H1 (cell line): Measurements from ENCODE around the gene AGPS. TPM values are rescaled to one million over a fixed set of nuclear protein-coding genes. Genes with fewer than 3 reads are reported as not detected.

ENCODE experiments used
- CTCF ChIA-PET: fragments of 300-600 bp; sonication (Branson Sonifier 250); formaldehyde crosslinking; loops from one replicate; lab custom pipeline; 2021; ENCODE audit not compliant: partially characterized antibody; lab: Charles Lee
- POLR2A ChIA-PET: fragments of 300-600 bp; sonication (Branson Sonifier 250); formaldehyde crosslinking; loops from one replicate; lab custom pipeline; 2021; ENCODE audit warnings: inconsistent platforms; ENCODE audit not compliant: partially characterized antibody; lab: Charles Lee
- DNase-seq, 2 experiments: peaks; one replicate each; pipeline versions ENCODE4 v3.0.0 to v3.0.0-alpha.2; 2010 to 2022; ENCODE audit warnings: low spot score in 2 of 2, low read depth in 1 of 2, mixed read lengths in 1 of 2
- FAIRE-seq: peaks from 2 replicates; lab custom pipeline; 2011; peaks lifted over from hg19 to GRCh38; lab: Jason Lieb, UNC
- H2AFZ ChIP-seq: 2 replicates; pipeline ENCODE4 v1.8.1; 2012; ENCODE audit warnings: low read length, inconsistent platforms
- H2AK5ac ChIP-seq: 2 replicates; pipeline ENCODE4 v1.6.1; 2013; ENCODE audit warnings: low read depth, low read length
- H2BK120ac ChIP-seq: replicated peaks from 2 replicates; pipeline ENCODE3; 2013; ENCODE audit warnings: low read depth, low read length, inconsistent platforms
- H2BK12ac ChIP-seq: 2 replicates; pipeline ENCODE4 v1.6.1; 2013; ENCODE audit warnings: low read depth, low read length
- H2BK15ac ChIP-seq: 2 replicates; pipeline ENCODE4 v1.6.1; 2013; ENCODE audit warnings: low read length
- H2BK20ac ChIP-seq: 2 replicates; pipeline ENCODE4 v1.6.1; 2013; ENCODE audit warnings: low read length
- H2BK5ac ChIP-seq: 2 replicates; pipeline ENCODE4 v1.6.1; 2013; ENCODE audit warnings: low read depth, low read length
- H3K14ac ChIP-seq: 2 replicates; pipeline ENCODE4 v1.6.1; 2013; ENCODE audit warnings: inconsistent platforms; ENCODE audit not compliant: insufficient read length
- H3K18ac ChIP-seq: 2 replicates; pipeline ENCODE4 v1.6.1; 2013; ENCODE audit warnings: low read length; ENCODE audit errors: extremely low read depth
- H3K23ac ChIP-seq: 2 replicates; pipeline ENCODE4 v1.6.1; 2013; ENCODE audit warnings: inconsistent platforms; ENCODE audit not compliant: insufficient read length
- H3K23me2 ChIP-seq: 2 replicates; pipeline ENCODE4 v1.6.1; 2013; ENCODE audit warnings: low read depth, low read length
- H3K27ac ChIP-seq: 2 replicates; pipeline ENCODE4 v1.6.1; 2011; ENCODE audit warnings: low read depth, low read length, inconsistent platforms
- H3K27me3 ChIP-seq, 4 experiments: replicated peaks in 1 of 4; 1 replicate in 1 of 4; 2 replicates in 3 of 4; pipeline versions ENCODE4 v1.6.1 to v1.8.1; 2011 to 2013; ENCODE audit warnings: low read length in 3 of 4, mild to moderate bottlenecking in 3 of 4, inconsistent platforms in 2 of 4, mixed read lengths in 2 of 4, moderate library complexity in 1 of 4; ENCODE audit not compliant: control insufficient read depth in 3 of 4, insufficient read depth in 3 of 4; ENCODE audit errors: extremely low read depth in 1 of 4
- H3K36me3 ChIP-seq, 4 experiments: 2 replicates each; pipeline versions ENCODE4 v1.6.1 to v1.8.1; 2011 to 2013; ENCODE audit warnings: mild to moderate bottlenecking in 4 of 4, low read length in 3 of 4, moderate library complexity in 2 of 4, control low read depth in 1 of 4, inconsistent platforms in 1 of 4; ENCODE audit not compliant: insufficient read depth in 4 of 4, control insufficient read depth in 2 of 4
- H3K4ac ChIP-seq: replicated peaks from 2 replicates; pipeline ENCODE3; 2013; ENCODE audit warnings: low read length, low read depth, mixed read lengths, inconsistent platforms; ENCODE audit not compliant: insufficient read length
- H3K4me1 ChIP-seq, 4 experiments: replicated peaks in 1 of 4; 1 replicate in 1 of 4; 2 replicates in 3 of 4; pipeline versions ENCODE4 v1.6.1 to v1.8.1; 2011 to 2013; ENCODE audit warnings: low read length in 3 of 4, inconsistent platforms in 2 of 4, mixed read lengths in 1 of 4; ENCODE audit not compliant: insufficient read depth in 4 of 4, control insufficient read depth in 3 of 4
- H3K4me2 ChIP-seq, 2 experiments: 2 replicates each; pipeline versions ENCODE4 v1.6.1 to v1.8.1; 2011 to 2013; ENCODE audit warnings: low read depth in 2 of 2, low read length in 2 of 2, control low read depth in 1 of 2, inconsistent platforms in 1 of 2, mild to moderate bottlenecking in 1 of 2; ENCODE audit not compliant: insufficient read depth in 1 of 2
- H3K4me3 ChIP-seq, 4 experiments: fragments of 200-600, 300-600 bp in 1 of 4; sonication (generic), shearing (Covaris generic), sonication (Bioruptor Twin) in 1 of 4; 2 replicates each; pipeline versions ENCODE4 v1.5.1 to v1.8.1; 2011 to 2016; ENCODE audit warnings: low read length in 4 of 4, low read depth in 3 of 4, control low read depth in 2 of 4, inconsistent platforms in 2 of 4, mild to moderate bottlenecking in 2 of 4, mixed read lengths in 1 of 4, moderate library complexity in 1 of 4; ENCODE audit not compliant: insufficient read depth in 2 of 4; ENCODE audit errors: extremely low read depth in 1 of 4
- H3K56ac ChIP-seq: replicated peaks from 2 replicates; pipeline ENCODE3; 2013; ENCODE audit warnings: low read depth, mild to moderate bottlenecking, mixed read lengths, low read length, inconsistent platforms; ENCODE audit not compliant: insufficient read length
- H3K79me1 ChIP-seq: 2 replicates; pipeline ENCODE4 v1.6.1; 2013; ENCODE audit warnings: low read depth, low read length, control low read depth
- H3K79me2 ChIP-seq, 2 experiments: 2 replicates each; pipeline versions ENCODE4 v1.6.1 to v1.8.1; 2012 to 2013; ENCODE audit warnings: low read length in 2 of 2, mild to moderate bottlenecking in 2 of 2, inconsistent platforms in 1 of 2; ENCODE audit not compliant: insufficient read depth in 2 of 2, control insufficient read depth in 1 of 2
- H3K9ac ChIP-seq, 4 experiments: replicated peaks in 1 of 4; 1 replicate in 1 of 4; 2 replicates in 3 of 4; pipeline versions ENCODE4 v1.6.1 to v1.8.1; 2011 to 2013; ENCODE audit warnings: low read depth in 3 of 4, low read length in 3 of 4, control low read depth in 2 of 4, mild to moderate bottlenecking in 2 of 4, moderate library complexity in 2 of 4, inconsistent platforms in 1 of 4; ENCODE audit errors: extremely low read depth in 1 of 4
- H3K9me3 ChIP-seq, 2 experiments: 2 replicates each; pipeline versions ENCODE4 v1.6.1 to v1.8.1; 2012 to 2013; ENCODE audit warnings: mild to moderate bottlenecking in 2 of 2, moderate library complexity in 2 of 2, control low read depth in 1 of 2, inconsistent platforms in 1 of 2, low read depth in 1 of 2, low read length in 1 of 2, mixed read lengths in 1 of 2; ENCODE audit not compliant: insufficient read depth in 2 of 2
- H4K20me1 ChIP-seq, 2 experiments: replicated peaks in 1 of 2; 2 replicates each; pipeline versions ENCODE3 to v1.8.1; 2011 to 2013; ENCODE audit warnings: inconsistent platforms in 2 of 2, low read length in 2 of 2, mild to moderate bottlenecking in 1 of 2; ENCODE audit not compliant: insufficient read depth in 2 of 2, control insufficient read depth in 1 of 2
- H4K5ac ChIP-seq: 2 replicates; pipeline ENCODE4 v1.6.1; 2013; ENCODE audit warnings: low read length, low read depth, mixed read lengths, inconsistent platforms; ENCODE audit not compliant: insufficient read length
- H4K8ac ChIP-seq: 2 replicates; pipeline ENCODE4 v1.8.0; 2013; ENCODE audit warnings: mild to moderate bottlenecking, moderate library complexity, low read length, inconsistent platforms; ENCODE audit not compliant: insufficient read depth; ENCODE audit errors: extremely low read depth
- H4K91ac ChIP-seq: replicated peaks from 2 replicates; pipeline ENCODE3; 2013; ENCODE audit warnings: low read length, mixed read lengths, inconsistent platforms; ENCODE audit not compliant: insufficient read length
- ATF3 ChIP-seq: IDR thresholded peaks from 2 replicates; pipeline ENCODE4 v1.6.1; 2011; ENCODE audit warnings: low read depth, mild to moderate bottlenecking, low read length; ENCODE audit not compliant: insufficient read depth
- CHD2 ChIP-seq: IDR thresholded peaks from 2 replicates; pipeline ENCODE4 v1.6.1; 2012; ENCODE audit warnings: low read length, improper control_type of control experiment
- EZH2 ChIP-seq: fragments of 200-600 bp; sonication (generic); IDR thresholded peaks from 2 replicates; pipeline ENCODE4 v1.7.1; 2012; ENCODE audit warnings: low read depth, mild to moderate bottlenecking, moderate library complexity, low read length, inconsistent platforms; ENCODE audit not compliant: severe bottlenecking
- FOSL1 ChIP-seq: IDR thresholded peaks from 2 replicates; pipeline ENCODE4 v1.6.1; 2011; ENCODE audit warnings: mild to moderate bottlenecking, low read depth, low read length, moderate library complexity; ENCODE audit not compliant: insufficient read depth
- GTF2F1 ChIP-seq: IDR thresholded peaks from 2 replicates; pipeline ENCODE4 v1.6.1; 2012; ENCODE audit warnings: low read depth, low read length, improper control_type of control experiment, borderline replicate concordance
- POLR2A ChIP-seq, 2 experiments: IDR thresholded peaks; 1 replicate in 1 of 2; 2 replicates in 1 of 2; pipeline ENCODE4 v1.6.1; 2011; ENCODE audit warnings: low read depth in 2 of 2, low read length in 2 of 2, mild to moderate bottlenecking in 2 of 2; ENCODE audit errors: control extremely low read depth in 1 of 2
- RBBP5 ChIP-seq: IDR thresholded peaks from 2 replicates; pipeline ENCODE4 v1.7.1; 2012; ENCODE audit warnings: low read depth, mild to moderate bottlenecking, inconsistent platforms, low read length, moderate library complexity, borderline replicate concordance
- RFX5 ChIP-seq: IDR thresholded peaks from 2 replicates; pipeline ENCODE4 v1.6.1; 2011; ENCODE audit warnings: low read depth, low read length, improper control_type of control experiment, borderline replicate concordance
- RXRA ChIP-seq: IDR thresholded peaks from 2 replicates; pipeline ENCODE4 v1.6.1; 2011; ENCODE audit warnings: low read depth, mild to moderate bottlenecking, low read length, moderate library complexity; ENCODE audit not compliant: insufficient read depth
- SP1 ChIP-seq: IDR thresholded peaks from 2 replicates; pipeline ENCODE4 v1.6.1; 2011; ENCODE audit warnings: low read depth, low read length
- TAF7 ChIP-seq: optimal IDR thresholded peaks from 2 replicates; pipeline ENCODE3; 2011; ENCODE audit warnings: low read depth, mild to moderate bottlenecking, inconsistent platforms, low read length, moderate library complexity, borderline replicate concordance
- TCF12 ChIP-seq: IDR thresholded peaks from 2 replicates; pipeline ENCODE4 v1.6.1; 2011; ENCODE audit warnings: low read depth, mild to moderate bottlenecking, low read length
- WGBS, 2 experiments: shearing (Covaris generic) in 1 of 2; methylation state at CpG; one replicate each; pipeline versions ENCODE4 v1.1.6 to v1.1.7; 2013 to 2015; ENCODE audit warnings: low lambda C conversion rate in 2 of 2, mixed read lengths in 2 of 2, inconsistent platforms in 1 of 2, low coverage in 1 of 2, missing lambda C conversion rate in 1 of 2; ENCODE audit not compliant: insufficient replicate concordance in 2 of 2, insufficient coverage in 1 of 2, insufficient read length in 1 of 2; ENCODE audit errors: extremely low coverage in 1 of 2, missing lambda C conversion rate in 1 of 2; 5-methylcytosine and 5-hydroxymethylcytosine counted together
- polyA plus RNA-seq, 7 experiments: library from polyadenylated mRNA; depleted of rRNA in 3 of 7; stranded (reverse) in 5 of 7; unstranded in 2 of 7; fragments of >200 nt in 5 of 7; fragments of 200-250 nt in 2 of 7; gene quantifications; 1 replicate in 5 of 7; 2 replicates in 1 of 7; 4 replicates in 1 of 7; pipeline versions ENCODE4 v1.2.1 to v1.2.3, GENCODE V29; 2011 to 2013; ENCODE audit warnings: missing spikeins in 2 of 7, mixed read lengths in 2 of 7
- total RNA-seq: library from RNA; stranded (reverse); fragmentation: NEBNext Ultra II Directional; extraction: Animal tissue kit (Norgen Biotek cat#: 25700); gene quantifications from 2 replicates; pipeline ENCODE4 v1.2.1, GENCODE V29; 2021
- TF ChIP-seq, protein P1 (sequence below): IDR thresholded peaks from 2 replicates; pipeline ENCODE4 v1.6.1; 2012; ENCODE audit warnings: inconsistent platforms
- TF ChIP-seq, protein P2 (sequence below): IDR thresholded peaks from 2 replicates; pipeline ENCODE4 v1.6.1; 2012; ENCODE audit warnings: inconsistent platforms

The AGPS gene
- total and polyA plus RNA-seq, 2 of the 8 experiments (the other 6 are each of a cell fraction or from before 2014, with no cell fraction given) = 7.3 to 57.8 TPM

DNA sequence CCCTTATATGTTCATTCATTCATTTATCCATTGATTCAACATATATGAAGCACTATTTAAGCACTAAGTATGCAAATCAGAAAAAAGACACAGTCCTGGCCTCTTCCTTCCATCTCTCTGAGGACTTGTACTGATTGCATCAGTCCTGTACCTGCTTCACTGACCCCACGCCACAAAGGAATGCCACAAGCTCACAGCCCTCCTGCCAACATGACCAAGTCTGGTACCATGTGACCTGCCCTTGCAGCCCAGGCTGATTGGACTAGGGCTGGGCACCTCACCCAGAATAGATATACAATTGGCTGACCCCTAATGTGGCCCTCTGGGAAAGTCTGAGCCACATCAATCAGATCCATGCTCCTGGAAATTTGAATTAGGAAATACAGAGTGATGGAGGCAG is 196.6 kb downstream of the AGPS start:
- H4K20me1 ChIP-seq = no peaks in the 10 kb centered on the region
- H3K9ac ChIP-seq = no peak overlapping the region
- no peak overlapping the region for H3K27ac ChIP-seq
- H3K4ac ChIP-seq = no peak overlapping the region
- H3K79me1 ChIP-seq = no peaks in the 10 kb centered on the region
- no peaks in the 10 kb centered on the region for H3K4me1 ChIP-seq
- no peak overlapping the region for H3K56ac ChIP-seq
- H2BK15ac ChIP-seq = no peak overlapping the region
- H4K5ac ChIP-seq = no peak overlapping the region
- no peak overlapping the region for H2BK5ac ChIP-seq
- POLR2A ChIA-PET = no interaction called here
- no peak for FAIRE-seq
- H3K36me3 ChIP-seq = no peaks in the 10 kb centered on the region
- H2BK12ac ChIP-seq = no peak overlapping the region
- H3K4me2 ChIP-seq = no peak overlapping the region
- H3K18ac ChIP-seq = no peak overlapping the region
- 100% methylated on average over 1 of the region's 1 CpG; no CpG with 5 or more reads in 1 of the 2 experiments for WGBS, 2 experiments
- no peak overlapping the region for H3K23ac ChIP-seq
- H3K79me2 ChIP-seq = no peaks in the 10 kb centered on the region
- no peak overlapping the region for H3K14ac ChIP-seq
- no peak overlapping the region for H3K4me3 ChIP-seq
- H4K8ac ChIP-seq = no peak overlapping the region
- no peaks in the 10 kb centered on the region for H3K23me2 ChIP-seq
- CTCF ChIA-PET = interaction anchor here (0.6 kb wide), 1 partner anchor 82 kb away, joined by 4 read pairs; no protein-coding TSS in a partner anchor
- no peak overlapping the region for H4K91ac ChIP-seq
- no peak overlapping the region for H2BK20ac ChIP-seq
- no peak overlapping the region for H2BK120ac ChIP-seq
- H2AFZ ChIP-seq = no peak overlapping the region
- H2AK5ac ChIP-seq = no peak overlapping the region
- no peaks in the 10 kb centered on the region for H3K9me3 ChIP-seq
- no peak for DNase-seq
- H3K27me3 ChIP-seq = no peaks in the 10 kb centered on the region
- TF ChIP-seq, protein P1, sequence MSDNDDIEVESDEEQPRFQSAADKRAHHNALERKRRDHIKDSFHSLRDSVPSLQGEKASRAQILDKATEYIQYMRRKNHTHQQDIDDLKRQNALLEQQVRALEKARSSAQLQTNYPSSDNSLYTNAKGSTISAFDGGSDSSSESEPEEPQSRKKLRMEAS = no peak
- TF ChIP-seq RXRA (no peak), EZH2 (no peak), ATF3 (no peak), TAF7 (no peak), SP1 (no peak), POLR2A (IDR thresholded peaks at IDR 0.05; ENCODE audit: control extremely low read depth in 1 of 2, low read depth in 2 of 2, low read length in 2 of 2) (no peak), RBBP5 (no peak), GTF2F1 (no peak), CHD2 (no peak), TCF12 (no peak), FOSL1 (no peak), RFX5 (no peak)
- TF ChIP-seq, protein P2, sequence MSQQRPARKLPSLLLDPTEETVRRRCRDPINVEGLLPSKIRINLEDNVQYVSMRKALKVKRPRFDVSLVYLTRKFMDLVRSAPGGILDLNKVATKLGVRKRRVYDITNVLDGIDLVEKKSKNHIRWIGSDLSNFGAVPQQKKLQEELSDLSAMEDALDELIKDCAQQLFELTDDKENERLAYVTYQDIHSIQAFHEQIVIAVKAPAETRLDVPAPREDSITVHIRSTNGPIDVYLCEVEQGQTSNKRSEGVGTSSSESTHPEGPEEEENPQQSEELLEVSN = no peak
